GM23338 (cell line): ENCODE measurements around the gene TTLL5. TPM values are rescaled to one million over a fixed set of nuclear protein-coding genes. Genes with fewer than 3 reads are reported as not detected.

Experiments
- POLR2AphosphoS5 ChIP-seq: IDR thresholded peaks from 2 replicates; pipeline ENCODE4 v1.6.1; 2016; ENCODE audit warnings: antibody characterized with exemption, low read depth
- ZNF331 ChIP-seq: fragments of 250-450 bp; sonication (Bioruptor Pico); IDR thresholded peaks from 2 replicates; pipeline ENCODE4 v1.5.0; 2020; ENCODE audit warnings: low read depth, mild to moderate bottlenecking, moderate library complexity
- polyA plus RNA-seq: library from polyadenylated mRNA; unstranded; fragments of >200 nt; fragmentation: Nextera tagmentation; extraction: Ambion mirVana; gene quantifications from 2 replicates; pipeline ENCODE4 v1.2.1, GENCODE V29; 2016
- total RNA-seq: library from RNA; depleted of rRNA; stranded (reverse); fragments of >200 nt; shearing (Covaris generic); gene quantifications from 2 replicates; pipeline ENCODE4 v1.2.3, GENCODE V29; 2014
- TF ChIP-seq, protein P1 (sequence below): fragments of 250-450 bp; sonication (Bioruptor Pico); IDR thresholded peaks from 2 replicates; pipeline ENCODE4 v1.5.0; 2020; ENCODE audit warnings: mild to moderate bottlenecking, moderate library complexity
- TF ChIP-seq, protein P2 (sequence below): IDR thresholded peaks from one replicate; pipeline ENCODE4 v1.6.1; 2018; ENCODE audit warnings: antibody characterized with exemption; ENCODE audit not compliant: unreplicated experiment
- TF ChIP-seq, protein P3 (sequence below), 2 experiments: fragments of 200-600 bp in 1 of 2; sonication (generic) in 1 of 2; conservative IDR thresholded peaks; 2 replicates each; pipeline versions ENCODE4 v1.5.1 to v1.6.1; 2016 to 2017; ENCODE audit warnings: antibody characterized with exemption in 2 of 2, low read depth in 2 of 2, mild to moderate bottlenecking in 2 of 2, moderate library complexity in 1 of 2

The TTLL5 gene
- total and polyA plus RNA-seq, 2 experiments from 2014 or later, result 33.5 to 35.4 TPM

DNA sequence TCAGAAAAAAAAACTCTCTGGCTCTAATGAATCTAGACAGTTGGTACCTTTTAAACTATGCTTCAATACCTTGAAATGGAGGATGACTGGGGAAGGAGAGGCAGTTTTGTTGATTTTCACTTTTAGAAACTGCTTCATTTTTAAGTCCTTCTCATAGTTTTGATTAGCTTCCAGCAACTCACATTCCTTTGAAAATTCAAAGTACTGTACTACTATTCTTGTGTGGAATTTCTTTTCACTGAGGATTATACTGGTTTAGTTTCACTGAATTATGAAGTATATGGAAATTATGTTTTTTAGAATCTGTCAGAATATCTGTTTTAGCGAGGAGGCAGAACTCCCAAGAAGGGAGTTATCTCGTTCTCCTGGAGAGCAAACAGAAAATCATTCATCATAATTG is 204.5 kb downstream of the TTLL5 start (continued):
- TF ChIP-seq, protein P1, sequence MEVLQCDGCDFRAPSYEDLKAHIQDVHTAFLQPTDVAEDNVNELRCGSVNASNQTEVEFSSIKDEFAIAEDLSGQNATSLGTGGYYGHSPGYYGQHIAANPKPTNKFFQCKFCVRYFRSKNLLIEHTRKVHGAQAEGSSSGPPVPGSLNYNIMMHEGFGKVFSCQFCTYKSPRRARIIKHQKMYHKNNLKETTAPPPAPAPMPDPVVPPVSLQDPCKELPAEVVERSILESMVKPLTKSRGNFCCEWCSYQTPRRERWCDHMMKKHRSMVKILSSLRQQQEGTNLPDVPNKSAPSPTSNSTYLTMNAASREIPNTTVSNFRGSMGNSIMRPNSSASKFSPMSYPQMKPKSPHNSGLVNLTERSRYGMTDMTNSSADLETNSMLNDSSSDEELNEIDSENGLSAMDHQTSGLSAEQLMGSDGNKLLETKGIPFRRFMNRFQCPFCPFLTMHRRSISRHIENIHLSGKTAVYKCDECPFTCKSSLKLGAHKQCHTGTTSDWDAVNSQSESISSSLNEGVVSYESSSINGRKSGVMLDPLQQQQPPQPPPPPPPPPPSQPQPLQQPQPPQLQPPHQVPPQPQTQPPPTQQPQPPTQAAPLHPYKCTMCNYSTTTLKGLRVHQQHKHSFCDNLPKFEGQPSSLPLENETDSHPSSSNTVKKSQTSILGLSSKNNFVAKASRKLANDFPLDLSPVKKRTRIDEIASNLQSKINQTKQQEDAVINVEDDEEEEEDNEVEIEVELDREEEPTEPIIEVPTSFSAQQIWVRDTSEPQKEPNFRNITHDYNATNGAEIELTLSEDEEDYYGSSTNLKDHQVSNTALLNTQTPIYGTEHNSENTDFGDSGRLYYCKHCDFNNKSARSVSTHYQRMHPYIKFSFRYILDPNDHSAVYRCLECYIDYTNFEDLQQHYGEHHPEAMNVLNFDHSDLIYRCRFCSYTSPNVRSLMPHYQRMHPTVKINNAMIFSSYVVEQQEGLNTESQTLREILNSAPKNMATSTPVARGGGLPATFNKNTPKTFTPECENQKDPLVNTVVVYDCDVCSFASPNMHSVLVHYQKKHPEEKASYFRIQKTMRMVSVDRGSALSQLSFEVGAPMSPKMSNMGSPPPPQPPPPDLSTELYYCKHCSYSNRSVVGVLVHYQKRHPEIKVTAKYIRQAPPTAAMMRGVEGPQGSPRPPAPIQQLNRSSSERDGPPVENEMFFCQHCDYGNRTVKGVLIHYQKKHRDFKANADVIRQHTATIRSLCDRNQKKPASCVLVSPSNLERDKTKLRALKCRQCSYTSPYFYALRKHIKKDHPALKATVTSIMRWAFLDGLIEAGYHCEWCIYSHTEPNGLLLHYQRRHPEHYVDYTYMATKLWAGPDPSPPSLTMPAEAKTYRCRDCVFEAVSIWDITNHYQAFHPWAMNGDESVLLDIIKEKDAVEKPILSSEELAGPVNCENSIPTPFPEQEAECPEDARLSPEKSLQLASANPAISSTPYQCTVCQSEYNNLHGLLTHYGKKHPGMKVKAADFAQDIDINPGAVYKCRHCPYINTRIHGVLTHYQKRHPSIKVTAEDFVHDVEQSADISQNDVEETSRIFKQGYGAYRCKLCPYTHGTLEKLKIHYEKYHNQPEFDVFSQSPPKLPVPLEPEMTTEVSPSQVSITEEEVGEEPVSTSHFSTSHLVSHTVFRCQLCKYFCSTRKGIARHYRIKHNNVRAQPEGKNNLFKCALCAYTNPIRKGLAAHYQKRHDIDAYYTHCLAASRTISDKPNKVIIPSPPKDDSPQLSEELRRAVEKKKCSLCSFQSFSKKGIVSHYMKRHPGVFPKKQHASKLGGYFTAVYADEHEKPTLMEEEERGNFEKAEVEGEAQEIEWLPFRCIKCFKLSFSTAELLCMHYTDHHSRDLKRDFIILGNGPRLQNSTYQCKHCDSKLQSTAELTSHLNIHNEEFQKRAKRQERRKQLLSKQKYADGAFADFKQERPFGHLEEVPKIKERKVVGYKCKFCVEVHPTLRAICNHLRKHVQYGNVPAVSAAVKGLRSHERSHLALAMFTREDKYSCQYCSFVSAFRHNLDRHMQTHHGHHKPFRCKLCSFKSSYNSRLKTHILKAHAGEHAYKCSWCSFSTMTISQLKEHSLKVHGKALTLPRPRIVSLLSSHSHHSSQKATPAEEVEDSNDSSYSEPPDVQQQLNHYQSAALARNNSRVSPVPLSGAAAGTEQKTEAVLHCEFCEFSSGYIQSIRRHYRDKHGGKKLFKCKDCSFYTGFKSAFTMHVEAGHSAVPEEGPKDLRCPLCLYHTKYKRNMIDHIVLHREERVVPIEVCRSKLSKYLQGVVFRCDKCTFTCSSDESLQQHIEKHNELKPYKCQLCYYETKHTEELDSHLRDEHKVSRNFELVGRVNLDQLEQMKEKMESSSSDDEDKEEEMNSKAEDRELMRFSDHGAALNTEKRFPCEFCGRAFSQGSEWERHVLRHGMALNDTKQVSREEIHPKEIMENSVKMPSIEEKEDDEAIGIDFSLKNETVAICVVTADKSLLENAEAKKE (CRISPR knock-in tag), result no peak
- TF ChIP-seq, protein P2, sequence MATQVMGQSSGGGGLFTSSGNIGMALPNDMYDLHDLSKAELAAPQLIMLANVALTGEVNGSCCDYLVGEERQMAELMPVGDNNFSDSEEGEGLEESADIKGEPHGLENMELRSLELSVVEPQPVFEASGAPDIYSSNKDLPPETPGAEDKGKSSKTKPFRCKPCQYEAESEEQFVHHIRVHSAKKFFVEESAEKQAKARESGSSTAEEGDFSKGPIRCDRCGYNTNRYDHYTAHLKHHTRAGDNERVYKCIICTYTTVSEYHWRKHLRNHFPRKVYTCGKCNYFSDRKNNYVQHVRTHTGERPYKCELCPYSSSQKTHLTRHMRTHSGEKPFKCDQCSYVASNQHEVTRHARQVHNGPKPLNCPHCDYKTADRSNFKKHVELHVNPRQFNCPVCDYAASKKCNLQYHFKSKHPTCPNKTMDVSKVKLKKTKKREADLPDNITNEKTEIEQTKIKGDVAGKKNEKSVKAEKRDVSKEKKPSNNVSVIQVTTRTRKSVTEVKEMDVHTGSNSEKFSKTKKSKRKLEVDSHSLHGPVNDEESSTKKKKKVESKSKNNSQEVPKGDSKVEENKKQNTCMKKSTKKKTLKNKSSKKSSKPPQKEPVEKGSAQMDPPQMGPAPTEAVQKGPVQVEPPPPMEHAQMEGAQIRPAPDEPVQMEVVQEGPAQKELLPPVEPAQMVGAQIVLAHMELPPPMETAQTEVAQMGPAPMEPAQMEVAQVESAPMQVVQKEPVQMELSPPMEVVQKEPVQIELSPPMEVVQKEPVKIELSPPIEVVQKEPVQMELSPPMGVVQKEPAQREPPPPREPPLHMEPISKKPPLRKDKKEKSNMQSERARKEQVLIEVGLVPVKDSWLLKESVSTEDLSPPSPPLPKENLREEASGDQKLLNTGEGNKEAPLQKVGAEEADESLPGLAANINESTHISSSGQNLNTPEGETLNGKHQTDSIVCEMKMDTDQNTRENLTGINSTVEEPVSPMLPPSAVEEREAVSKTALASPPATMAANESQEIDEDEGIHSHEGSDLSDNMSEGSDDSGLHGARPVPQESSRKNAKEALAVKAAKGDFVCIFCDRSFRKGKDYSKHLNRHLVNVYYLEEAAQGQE, result no peak
- TF ChIP-seq POLR2AphosphoS5 (no peak), ZNF331 (no peak)
- TF ChIP-seq, protein P3, sequence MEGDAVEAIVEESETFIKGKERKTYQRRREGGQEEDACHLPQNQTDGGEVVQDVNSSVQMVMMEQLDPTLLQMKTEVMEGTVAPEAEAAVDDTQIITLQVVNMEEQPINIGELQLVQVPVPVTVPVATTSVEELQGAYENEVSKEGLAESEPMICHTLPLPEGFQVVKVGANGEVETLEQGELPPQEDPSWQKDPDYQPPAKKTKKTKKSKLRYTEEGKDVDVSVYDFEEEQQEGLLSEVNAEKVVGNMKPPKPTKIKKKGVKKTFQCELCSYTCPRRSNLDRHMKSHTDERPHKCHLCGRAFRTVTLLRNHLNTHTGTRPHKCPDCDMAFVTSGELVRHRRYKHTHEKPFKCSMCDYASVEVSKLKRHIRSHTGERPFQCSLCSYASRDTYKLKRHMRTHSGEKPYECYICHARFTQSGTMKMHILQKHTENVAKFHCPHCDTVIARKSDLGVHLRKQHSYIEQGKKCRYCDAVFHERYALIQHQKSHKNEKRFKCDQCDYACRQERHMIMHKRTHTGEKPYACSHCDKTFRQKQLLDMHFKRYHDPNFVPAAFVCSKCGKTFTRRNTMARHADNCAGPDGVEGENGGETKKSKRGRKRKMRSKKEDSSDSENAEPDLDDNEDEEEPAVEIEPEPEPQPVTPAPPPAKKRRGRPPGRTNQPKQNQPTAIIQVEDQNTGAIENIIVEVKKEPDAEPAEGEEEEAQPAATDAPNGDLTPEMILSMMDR (conservative IDR thresholded peaks at IDR 0.05; ENCODE audit: low read depth in 2 of 2), result no peak
